ELR (cell line): Measurements from ENCODE around the gene IZUMO4.

Experiments used
- DNase-seq: peaks from one replicate; pipeline ENCODE4 v3.0.0-alpha.2; 2015; ENCODE audit warnings: low read depth

The IZUMO4 gene

DNA sequence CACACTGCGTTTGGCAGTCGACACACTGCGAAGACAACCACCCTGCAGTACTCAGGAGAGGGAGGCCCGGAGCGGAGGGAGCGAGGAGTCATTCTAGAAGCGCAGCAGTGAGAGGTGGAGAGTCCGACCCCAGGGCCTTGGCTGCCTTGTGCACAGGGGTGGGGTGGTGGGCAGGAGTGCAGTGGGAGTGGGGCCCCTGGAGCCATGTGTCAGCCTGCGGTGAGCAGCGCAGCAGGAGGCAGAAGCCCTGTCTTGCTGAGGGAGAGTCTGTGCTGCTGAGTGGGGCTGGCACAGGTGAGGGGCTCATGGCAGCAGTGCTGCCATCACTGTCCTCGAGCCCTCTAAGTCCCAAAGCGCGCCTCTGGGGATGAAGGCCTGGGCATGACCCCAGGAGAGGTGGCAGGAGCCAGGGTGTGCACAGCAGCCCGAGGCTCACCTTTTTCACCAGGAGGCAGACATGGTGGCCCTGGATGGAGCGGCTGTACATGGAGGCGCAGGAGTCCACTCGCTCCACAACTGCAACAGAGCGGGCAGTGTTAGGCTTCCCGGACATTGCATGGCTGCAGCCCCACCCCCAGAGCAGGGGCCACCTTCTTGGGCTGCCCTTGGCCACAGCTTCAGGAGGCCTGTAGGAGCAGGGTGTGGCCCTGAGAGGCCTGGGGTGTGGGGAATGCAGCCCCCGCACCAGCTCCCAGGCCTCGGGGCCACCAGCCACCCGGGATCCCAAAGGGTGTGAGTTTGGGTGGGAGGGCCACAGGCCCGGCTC, 11.7 kb downstream of the IZUMO4 start:
- no peak for DNase-seq

DNA sequence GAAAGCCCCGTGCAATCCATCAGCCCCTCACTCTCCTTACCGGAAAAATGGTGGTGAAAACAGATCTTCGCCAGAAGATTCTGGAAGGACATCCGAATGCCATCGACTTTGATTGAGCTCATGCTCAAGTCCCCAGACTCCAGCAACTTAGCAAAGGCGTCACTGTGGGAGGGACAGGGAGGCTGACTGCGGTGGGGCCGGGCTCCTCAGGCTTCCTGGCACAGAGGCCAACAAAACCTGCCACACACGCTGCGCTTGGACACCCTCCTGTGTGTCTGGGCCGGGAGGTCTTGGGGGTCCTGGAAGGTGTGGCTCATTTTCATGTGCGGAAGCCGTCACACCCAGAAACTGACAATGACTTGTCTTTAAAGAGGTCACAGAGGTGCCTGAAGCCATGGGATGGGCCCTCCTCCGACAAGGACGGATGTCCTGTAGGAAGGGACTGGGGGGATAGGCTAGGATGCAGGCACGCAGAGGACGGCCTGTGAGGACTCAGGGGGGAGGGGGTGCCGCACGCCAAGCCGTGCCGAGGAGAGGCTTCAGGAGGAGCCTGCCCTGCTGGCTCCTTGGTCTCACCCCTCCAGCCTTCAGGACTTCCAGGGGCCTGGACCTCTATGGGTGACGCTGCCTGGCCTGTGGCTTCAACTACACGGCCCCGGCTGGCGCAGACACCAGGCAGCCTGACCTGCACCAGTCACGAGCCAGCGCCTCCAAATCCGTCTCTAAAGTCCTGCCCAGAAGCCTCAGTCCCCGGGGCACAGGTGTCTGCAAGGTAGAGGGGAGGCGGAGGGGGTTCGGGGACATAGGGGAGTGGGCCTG, 12.5 kb downstream of the IZUMO4 start:
- no peak for DNase-seq

DNA sequence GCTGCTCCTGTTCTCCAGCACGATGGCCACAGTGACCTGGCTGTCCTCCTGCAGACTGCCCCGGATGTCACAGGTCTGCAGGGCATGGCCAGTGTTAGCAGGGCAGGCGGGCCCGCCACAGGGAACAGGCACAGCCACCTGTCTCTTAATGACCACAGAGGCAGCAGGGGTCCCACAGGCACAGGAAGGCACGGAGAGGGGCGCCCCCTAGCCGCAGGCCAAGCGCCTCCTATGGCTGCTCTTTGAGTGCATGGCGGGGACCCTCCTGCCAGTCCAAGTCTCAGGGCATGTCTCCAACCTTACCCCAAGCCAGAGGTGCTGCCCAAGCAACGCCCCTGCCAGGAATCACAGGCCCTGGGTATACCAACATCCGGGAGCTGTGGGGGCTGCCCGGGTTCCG, 14.1 kb downstream of the IZUMO4 start:
- no peak for DNase-seq

DNA sequence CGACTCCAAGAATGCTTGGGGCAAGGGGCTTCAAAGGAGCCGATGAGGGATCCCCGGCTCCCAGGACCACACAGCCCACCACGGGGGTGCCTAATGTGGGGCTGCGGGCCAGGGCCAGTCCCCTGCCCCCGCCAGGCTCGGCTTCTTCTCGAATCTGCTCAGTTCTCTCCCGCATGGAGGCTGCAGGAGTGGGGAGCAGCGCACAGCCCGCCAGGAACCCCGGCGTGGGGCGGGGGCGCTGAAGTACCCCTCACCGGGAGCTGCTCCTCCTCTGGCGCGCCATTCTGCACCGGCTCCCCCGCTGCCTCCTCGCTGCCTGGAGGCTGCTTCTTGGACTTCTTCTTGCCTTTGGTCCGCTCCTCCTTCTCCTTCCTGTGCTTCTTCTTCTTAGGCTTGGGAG, 14.7 kb downstream of the IZUMO4 start:
- no peak for DNase-seq

DNA sequence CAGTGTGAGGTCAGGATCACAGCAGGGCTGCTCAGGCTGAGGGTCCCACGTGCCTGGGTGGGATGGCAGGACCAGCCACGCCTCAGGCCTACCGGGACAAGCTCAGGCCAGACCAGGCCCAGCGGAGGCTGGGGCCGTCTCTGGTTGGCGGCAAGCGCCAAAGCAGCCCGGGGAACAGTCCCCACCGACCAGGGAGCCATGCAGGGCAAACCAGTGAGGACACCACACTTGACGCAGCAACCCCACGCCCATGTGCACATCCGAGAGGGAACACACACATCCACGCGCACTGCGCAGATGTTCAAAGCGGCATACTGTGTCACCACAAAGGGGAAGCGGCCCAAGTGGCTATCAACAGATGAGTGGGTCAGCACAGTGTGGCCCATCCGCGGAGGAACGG, 15.2 kb downstream of the IZUMO4 start:
- no peak for DNase-seq

DNA sequence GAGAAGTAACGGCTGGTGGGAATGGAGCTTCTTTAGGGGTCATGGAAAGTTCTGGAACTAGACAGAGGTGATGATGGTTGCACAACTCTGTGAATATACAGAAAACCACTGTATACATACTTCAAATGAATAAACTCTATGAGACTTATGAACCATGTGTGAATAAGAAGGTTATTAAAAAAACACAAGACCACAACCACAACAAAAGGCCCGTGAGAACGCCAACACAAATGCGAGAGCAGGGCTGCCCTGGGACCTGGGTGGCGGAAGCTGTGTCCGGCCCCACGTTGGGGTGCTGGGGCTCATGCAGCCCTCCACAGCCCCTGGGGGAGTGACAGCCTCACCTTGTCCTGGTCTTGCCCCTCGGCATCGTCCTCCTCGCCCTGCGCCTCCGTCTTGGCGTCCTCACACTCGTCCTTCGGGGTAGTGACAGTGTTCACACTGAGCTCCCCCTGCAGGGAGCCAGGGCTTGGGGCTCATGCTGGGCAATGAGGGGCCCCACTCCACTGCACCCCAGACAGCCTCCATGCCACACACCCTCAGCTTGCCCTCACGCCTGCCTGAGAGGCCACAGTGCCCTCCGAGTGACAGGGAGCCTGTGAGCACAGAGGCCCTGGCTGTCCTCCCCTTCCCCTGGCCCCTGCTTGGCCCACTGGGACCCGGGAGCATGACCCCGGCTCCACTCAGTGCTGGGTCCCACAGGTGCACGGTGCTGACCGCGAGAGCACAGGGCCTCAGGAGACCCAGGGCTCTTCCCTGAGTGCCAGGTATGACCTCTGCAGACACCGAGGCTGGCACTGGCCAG, 16.0 kb downstream of the IZUMO4 start:
- no peak for DNase-seq

DNA sequence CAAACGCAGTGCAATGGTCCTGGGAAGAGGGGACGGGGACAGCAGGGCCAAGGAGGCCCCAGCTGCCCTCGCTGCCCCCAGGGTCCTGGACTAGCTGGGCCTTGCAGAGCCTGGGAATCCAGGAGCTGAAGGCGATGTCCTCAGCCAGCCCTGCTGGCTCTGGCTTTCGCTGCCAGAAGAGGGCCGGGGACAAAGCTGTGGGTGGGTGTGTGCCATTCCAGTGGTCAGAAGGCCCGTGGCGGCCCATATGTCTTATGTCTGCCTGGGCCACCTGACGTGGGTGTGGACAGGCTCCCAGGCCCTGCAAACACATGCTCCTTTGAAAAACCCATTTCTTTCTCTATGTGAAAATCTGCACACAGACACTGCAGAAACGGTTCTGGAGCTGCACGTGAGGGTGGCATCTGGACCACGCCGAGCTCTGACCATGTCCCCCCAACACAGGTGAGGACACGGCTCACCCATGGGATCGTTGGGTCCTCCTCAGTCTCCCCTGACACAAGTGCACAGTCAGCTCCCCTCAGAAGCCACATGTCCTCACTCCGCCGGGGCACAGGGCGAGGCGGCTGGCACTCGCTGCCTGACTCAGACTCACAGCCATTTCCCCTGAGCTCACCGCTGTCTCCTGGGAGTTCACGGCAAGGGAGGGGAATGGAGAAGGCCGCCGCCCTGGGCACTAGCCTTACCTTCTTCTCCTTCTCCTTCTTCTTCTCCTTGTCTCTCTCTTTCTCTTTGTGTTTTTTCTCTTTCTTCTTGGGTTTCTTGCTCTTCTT, 16.9 kb downstream of the IZUMO4 start:
- peak; percentile 40 for DNase-seq

DNA sequence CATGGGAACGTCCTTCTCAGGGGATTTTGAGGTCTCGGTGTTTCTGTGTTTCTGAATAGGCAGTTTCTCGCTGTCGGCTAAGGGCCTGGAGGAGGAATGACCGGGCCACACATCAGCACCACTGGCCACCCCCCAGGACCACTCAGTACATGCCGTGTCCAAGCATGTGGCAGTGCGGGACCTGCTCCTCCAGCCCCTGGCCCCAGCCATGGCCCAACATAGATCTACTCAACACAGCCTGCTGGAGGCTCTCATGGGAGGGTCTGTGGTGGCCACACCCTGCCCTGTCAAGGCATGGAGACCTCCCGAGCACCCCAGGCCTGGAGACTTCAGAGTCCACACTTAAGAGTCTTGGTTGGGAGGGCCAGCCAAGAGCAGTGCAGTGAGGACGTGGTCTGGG, 17.5 kb downstream of the IZUMO4 start:
- DNase-seq, result no peak

DNA sequence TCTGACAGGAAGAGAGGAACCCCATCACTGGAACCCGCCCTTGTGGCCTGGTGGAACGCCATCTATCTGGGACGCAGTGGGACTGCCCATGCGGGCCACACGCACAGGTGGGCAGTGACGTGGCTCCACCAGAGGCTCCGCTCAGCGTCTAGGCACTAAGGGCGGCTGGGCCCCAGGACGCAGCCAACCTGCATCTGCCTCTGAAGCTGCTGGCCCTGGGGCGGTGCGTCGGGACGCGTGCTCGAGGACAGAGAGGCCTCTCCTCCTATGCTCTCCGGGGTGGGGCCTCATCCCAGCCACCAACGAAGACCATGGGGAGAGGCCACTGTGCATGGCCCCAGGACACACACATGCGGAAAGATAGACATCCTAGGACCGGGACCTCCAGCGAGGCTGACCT, 18.1 kb downstream of the IZUMO4 start:
- no peak for DNase-seq

DNA sequence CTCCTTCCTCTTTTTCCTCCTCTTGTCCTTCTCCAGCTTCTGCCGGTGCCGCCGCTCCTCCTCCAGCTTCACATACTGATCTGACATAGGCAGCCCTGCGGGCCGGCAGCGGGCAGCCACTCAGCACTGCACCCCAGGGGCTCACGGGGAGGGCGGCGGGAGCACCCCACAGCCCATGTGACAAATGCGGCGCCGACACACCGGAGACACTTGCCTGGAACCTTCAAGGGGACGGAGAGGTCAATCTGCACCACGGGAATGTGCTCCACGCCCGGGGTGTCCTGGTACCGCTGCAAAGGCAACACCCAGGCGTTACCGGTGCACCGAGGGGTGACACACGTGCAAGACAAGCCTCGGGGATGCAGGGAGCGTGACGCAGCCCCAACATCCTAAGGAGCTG, 18.6 kb downstream of the IZUMO4 start:
- DNase-seq, result no peak

DNA sequence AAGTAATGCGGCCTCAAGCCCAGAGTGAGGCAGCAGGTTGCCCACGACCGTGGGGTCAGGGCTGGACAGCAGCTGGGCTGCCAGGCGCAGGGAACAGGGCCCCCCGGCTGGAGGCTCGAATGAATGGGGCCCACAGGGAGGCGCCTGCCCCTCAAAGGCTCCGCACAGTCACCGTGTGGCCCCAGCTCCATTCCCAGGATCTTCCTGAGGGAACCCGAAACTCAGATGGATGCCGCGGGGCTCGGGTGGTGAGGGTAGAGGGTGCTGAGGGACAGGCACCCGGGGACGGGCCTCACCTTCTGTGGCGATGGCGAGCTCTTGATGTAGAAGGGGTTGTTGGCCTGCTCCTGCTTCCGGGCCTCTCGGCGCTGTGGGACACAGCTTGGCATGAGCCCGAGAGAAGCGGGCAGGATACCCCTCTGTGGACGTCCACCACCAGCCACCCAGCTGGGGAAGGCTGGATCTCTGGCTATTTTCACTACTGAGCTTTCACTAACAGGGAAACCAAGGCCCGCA, 19.3 kb downstream of the IZUMO4 start:
- DNase-seq, result no peak

DNA sequence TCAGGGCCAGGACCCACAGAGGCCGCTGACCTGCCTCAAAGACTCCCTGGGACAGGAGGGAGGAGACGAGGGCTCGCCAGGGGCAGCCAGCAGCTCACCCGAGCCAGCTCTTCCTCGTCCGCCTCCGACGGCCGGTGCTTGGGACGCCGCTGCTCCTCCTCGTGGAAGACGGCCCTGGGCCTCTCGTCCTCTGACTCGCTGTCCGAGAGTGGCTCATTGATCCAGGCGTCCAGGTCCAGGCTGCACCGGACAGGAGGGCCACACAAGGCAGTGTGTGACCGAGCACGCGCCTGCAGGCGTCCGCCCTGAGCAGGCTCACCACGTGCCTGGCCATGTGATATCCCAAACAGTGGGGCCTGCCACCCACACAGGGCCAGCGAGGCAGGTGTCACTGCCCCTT, 19.8 kb downstream of the IZUMO4 start:
- DNase-seq, result no peak

DNA sequence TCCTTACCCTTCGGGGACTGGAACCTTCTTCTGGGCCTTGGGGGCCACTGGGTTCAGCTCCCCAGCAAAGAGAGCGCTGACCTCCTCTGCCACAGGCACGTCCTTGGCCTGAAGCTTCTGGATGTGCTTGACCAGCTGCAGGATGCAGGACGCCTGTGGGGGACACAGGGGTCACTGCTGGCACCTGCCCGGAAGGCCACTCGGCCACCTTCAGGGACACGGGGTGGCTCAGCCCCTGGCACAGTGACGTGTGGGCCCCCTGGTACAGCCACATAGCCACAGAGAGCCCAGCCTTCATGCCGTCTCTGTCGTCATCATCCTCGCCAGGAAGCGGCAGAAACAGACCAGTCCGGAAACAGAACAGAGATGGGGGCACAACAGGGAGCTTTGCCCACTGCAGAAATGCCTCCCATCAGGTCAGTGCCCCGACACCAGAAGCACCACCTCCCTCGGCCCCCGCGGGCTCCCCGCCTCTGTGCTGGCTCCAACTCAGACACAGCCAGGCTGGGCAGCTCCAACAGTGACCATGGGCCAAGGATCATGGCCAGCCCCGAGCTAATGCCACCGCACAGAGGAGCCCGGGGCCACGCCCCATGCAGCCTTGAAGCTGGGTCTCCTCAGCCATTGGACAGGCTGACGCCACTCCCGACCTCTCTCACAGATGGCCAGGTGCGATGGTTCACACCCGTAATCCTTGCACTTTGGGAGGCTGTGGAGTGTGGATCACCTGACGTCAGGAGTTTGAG, 20.7 kb downstream of the IZUMO4 start:
- DNase-seq, result no peak

DNA sequence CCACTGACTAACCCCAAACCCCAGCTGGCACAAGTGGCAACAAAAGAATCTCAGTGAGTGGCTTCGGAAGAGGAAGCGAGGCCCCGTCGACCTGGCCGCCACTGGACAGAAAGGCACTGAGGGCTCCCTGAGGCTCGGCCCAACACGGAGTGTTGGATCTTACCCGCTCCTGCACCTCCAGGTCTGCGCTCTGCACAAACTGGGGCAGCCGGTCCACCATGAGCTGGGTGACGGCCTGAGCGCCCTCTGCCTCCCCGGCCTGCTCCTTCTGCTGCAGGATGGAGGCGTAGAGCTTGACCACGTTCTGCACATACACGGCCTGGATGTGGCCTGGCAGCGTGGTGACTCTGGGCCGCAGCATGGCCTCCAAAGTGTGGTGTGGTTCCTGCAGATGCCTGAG, 21.7 kb downstream of the IZUMO4 start:
- no peak for DNase-seq

DNA sequence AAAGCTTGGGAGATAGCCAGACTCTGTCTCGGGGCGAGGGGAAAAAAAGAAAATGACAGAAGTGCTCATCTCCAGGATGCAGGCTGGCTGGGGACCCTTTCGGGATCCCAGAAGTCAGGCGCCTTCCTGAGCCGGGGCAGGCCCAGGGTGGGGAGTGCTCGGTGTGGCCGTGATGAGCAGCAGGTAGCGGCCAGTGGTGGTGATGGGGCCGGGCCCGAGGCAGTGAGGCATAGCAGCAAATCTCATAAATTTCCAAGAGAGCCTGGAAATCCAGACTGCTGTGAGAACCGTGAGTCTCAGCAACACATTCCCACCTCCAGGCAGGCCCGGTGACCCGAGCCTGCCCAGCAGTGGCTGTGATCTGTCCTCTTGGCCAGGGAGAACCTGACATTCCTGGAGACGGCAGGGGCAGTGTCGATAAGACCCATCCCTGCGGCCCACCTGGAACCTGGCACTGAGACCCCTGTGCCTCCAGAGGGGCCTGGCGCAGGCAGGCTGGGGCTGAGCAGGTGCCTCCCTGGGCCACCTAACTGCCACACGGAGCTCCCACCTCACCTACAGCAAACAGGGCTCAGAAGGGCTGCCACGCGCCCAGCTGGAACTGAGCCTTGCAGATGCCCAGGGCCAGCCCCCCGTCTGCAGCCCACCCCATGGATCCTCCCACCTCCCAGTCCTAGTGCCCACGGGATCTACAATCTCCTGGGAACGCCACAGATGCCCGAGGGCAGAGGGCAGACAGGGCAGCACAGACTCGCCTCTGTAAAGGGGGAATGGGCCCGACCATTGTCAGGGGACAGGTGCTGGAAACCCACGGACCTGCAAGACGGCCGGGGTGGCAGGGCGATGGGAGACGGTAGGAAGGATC, 23.4 kb downstream of the IZUMO4 start:
- no peak for DNase-seq

DNA sequence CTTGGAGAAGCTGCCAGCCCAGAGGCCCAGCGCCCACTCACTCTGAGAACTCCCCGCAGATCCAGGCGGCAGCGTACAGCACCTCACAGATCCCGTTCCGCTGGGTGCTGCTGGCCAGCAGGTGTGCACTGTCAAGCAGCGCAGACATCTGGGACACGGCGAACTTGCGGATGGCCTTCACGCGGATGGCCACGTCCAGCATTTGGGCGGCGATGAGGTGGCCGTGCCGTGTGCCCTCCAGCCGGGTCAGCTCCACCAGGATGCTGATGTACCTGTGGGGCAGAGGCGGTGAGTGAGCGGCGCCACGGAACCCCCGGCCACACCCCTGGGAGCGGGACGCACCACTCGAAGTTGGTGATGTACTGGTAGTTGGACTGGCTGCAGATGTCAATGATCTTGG, 24.1 kb downstream of the IZUMO4 start:
- no peak for DNase-seq

DNA sequence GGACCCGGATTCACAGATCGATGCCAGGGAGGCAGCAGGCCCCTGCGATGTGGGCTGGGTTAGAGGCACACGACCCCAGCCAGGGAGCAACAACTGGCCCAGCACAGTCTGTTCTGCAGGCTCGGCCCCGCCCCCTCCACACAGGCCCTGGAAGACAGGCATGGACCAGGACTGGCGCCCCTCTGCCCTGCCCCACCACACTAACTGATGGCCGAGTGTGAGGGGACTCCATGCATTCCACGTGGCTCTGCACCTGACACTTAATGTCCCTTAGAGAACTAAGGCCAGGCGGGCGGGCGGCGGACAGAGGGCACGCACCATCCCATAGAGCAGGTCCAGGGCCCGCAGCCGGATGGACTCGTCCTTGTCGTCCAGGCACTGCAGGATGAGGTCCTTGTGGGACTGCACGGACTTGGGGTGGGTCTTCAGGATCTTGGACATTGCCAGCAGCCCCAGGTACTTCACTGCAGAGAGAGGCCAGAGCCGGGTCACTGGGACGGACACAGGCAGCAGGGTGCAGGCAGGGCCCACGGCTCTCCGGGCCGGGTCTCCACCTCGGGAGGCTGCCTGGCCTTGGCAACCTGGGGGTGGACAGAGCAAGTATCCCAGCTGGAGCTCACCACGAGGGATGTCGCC, 24.8 kb downstream of the IZUMO4 start:
- no peak for DNase-seq

DNA sequence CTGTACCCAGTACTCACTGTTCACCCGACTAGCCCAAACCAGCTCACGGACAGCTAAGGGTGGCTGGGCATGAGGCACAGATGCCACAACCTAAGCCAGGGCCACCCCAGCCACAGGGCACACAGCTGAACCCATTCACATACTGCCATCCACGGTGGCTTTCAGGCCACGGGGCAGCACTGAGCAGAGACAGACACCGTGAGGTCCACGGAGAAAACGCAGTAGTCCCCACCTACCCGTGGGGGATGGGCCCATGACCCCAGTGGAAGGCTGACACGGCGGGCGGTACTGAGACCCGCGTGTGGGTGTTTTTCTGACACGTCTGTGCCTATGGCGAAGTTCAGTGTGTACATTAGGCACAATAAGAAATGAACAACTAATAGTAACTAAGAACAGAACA, 25.5 kb downstream of the IZUMO4 start:
- DNase-seq, result no peak

DNA sequence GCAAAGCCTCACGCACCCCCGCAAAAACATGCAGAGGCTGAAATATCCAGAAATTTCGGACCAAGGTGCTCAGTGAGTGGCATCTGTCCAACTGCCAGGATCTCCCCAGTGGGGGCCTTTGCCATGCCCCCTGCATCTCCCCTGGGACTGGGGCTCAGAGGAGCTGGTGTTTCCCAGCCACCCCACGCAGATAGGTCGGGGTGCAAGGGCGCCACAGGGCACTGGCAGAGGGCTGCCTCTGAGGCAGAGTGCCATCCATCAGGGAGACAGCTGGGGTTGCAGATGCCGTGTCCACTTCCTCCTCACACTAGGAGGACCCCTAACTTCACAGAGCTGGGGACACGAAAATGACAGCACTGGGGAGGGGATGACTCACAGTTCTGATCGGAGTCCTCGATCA, 26.3 kb downstream of the IZUMO4 start:
- DNase-seq, result no peak
